ENCODE data around the gene LDLRAD4.
A peak's percentile ranks its signal among the peaks of the same experiment; 100 is the strongest.

LDLRAD4 gene

GRCh38 chr18:13381331-13381730, 162.8 kb downstream of the LDLRAD4 start:
- no peak for DNase-seq
- Histone ChIP-seq H3K79me2 (ENCODE audit: insufficient read depth, low read length) (peaks cover 38% of the 10 kb centered on the region), H3K27me3 (ENCODE audit: insufficient read depth, low read length, poor library complexity) (no peaks in the 10 kb centered on the region)

GRCh38 chr18:13381944-13382365, 163.4 kb downstream of the LDLRAD4 start:
- Histone ChIP-seq H4K20me1 (ENCODE audit: insufficient read depth, low read length) (no peaks in the 10 kb centered on the region), H3K79me2 (ENCODE audit: insufficient read depth, low read length) (peaks cover 38% of the 10 kb centered on the region), H3K9ac (ENCODE audit: low read depth, low read length) (no peak overlapping the region), H3K27ac (ENCODE audit: low read length) (no peak overlapping the region), H3K4me3 (ENCODE audit: low read depth in 1 of 2, low read length in 2 of 2) (no peak overlapping the region), H3K27me3 (ENCODE audit: insufficient read depth, low read length, poor library complexity) (no peaks in the 10 kb centered on the region), H3K36me3 (ENCODE audit: insufficient read depth, low read length) (no peaks in the 10 kb centered on the region), H3K4me2 (ENCODE audit: insufficient read depth, low read length) (no peak overlapping the region), H3K9me3 (ENCODE audit: insufficient read depth, low read length, severe bottlenecking) (no peaks in the 10 kb centered on the region), H2AFZ (ENCODE audit: low read depth, low read length) (no peak overlapping the region), H3K4me1 (ENCODE audit: insufficient read depth, low read length) (peaks cover 8% of the 10 kb centered on the region)
- no peak for DNase-seq
- no peak for ATAC-seq (ENCODE audit: insufficient read depth, low read depth)
- TF ChIP-seq CTCF (IDR thresholded peaks at IDR 0.05; ENCODE audit: borderline replicate concordance, extremely low read depth, low read length, poor library complexity, severe bottlenecking) = no peak
- TF ChIP-seq EZH2 (IDR thresholded peaks at IDR 0.05; ENCODE audit: borderline replicate concordance, low read depth, low read length, severe bottlenecking) = no peak

More at GRCh38 chr18:13381331-13381730, 162.8 kb downstream of the LDLRAD4 start:
- no peaks in the 10 kb centered on the region for H4K20me1 ChIP-seq (ENCODE audit: insufficient read depth, low read length)
- TF ChIP-seq EZH2 (IDR thresholded peaks at IDR 0.05; ENCODE audit: borderline replicate concordance, low read depth, low read length, severe bottlenecking) (no peak), CTCF (IDR thresholded peaks at IDR 0.05; ENCODE audit: borderline replicate concordance, extremely low read depth, low read length, poor library complexity, severe bottlenecking) (no peak)
- no peak for ATAC-seq (ENCODE audit: insufficient read depth, low read depth)
- H3K9ac ChIP-seq (ENCODE audit: low read depth, low read length) = no peak overlapping the region
- H3K27ac ChIP-seq (ENCODE audit: low read length) = no peak overlapping the region
- no peaks in the 10 kb centered on the region for H3K36me3 ChIP-seq (ENCODE audit: insufficient read depth, low read length)
- no peak overlapping the region for H3K4me2 ChIP-seq (ENCODE audit: insufficient read depth, low read length)
- peaks cover 14% of the 10 kb centered on the region for H3K4me1 ChIP-seq (ENCODE audit: insufficient read depth, low read length)
- no peak overlapping the region for H3K4me3 ChIP-seq (ENCODE audit: low read depth in 1 of 2, low read length in 2 of 2)
- H2AFZ ChIP-seq (ENCODE audit: low read depth, low read length) = no peak overlapping the region
- no peaks in the 10 kb centered on the region for H3K9me3 ChIP-seq (ENCODE audit: insufficient read depth, low read length, severe bottlenecking)

GRCh38 chr18:13382366-13382953, 163.9 kb downstream of the LDLRAD4 start:
- Histone ChIP-seq H4K20me1 (ENCODE audit: insufficient read depth, low read length) (no peaks in the 10 kb centered on the region), H2AFZ (ENCODE audit: low read depth, low read length) (no peak overlapping the region), H3K27me3 (ENCODE audit: insufficient read depth, low read length, poor library complexity) (no peaks in the 10 kb centered on the region), H3K79me2 (ENCODE audit: insufficient read depth, low read length) (peaks cover 38% of the 10 kb centered on the region), H3K9me3 (ENCODE audit: insufficient read depth, low read length, severe bottlenecking) (no peaks in the 10 kb centered on the region), H3K4me1 (ENCODE audit: insufficient read depth, low read length) (peaks cover 3% of the 10 kb centered on the region), H3K27ac (ENCODE audit: low read length) (peak overlapping the region; percentile 32; the same call in 1 of the 2 replicates), H3K4me2 (ENCODE audit: insufficient read depth, low read length) (no peak overlapping the region), H3K36me3 (ENCODE audit: insufficient read depth, low read length) (peaks cover 4% of the 10 kb centered on the region; the same call in 1 of the 2 replicates), H3K4me3 (ENCODE audit: low read depth in 1 of 2, low read length in 2 of 2) (no peak overlapping the region), H3K9ac (ENCODE audit: low read depth, low read length) (no peak overlapping the region)
- ATAC-seq (ENCODE audit: insufficient read depth, low read depth) (no peak), DNase-seq (no peak)
- TF ChIP-seq CTCF (IDR thresholded peaks at IDR 0.05; ENCODE audit: borderline replicate concordance, extremely low read depth, low read length, poor library complexity, severe bottlenecking) = no peak
- no peak for TF ChIP-seq EZH2 (IDR thresholded peaks at IDR 0.05; ENCODE audit: borderline replicate concordance, low read depth, low read length, severe bottlenecking)

All from DND-41 (cell line).